Suppressor macrophage (primary cell): Measurements from ENCODE around the gene GPC2.
"Not testable (repeated sequence)": the region's sequence is repeated elsewhere in the genome, so short reads cannot be mapped to it uniquely, and the experiment has no call there.

Experiments
- DNase-seq, 4 experiments: peaks; one replicate each; pipeline ENCODE4 v3.0.0-alpha.2; 2020 to 2022

The GPC2 gene

GRCh38 chr7:100148559-100149328 lies 28.4 kb downstream of the GPC2 start, which contains the start of gene LAMTOR4:
Gene LAMTOR4, plus strand, starts transcription at chr7:100148918. Its CDS starts 55 bp downstream, at chr7:100148973.
- DNase-seq: peak; percentile 98 to 99 (median 98)

DNA sequence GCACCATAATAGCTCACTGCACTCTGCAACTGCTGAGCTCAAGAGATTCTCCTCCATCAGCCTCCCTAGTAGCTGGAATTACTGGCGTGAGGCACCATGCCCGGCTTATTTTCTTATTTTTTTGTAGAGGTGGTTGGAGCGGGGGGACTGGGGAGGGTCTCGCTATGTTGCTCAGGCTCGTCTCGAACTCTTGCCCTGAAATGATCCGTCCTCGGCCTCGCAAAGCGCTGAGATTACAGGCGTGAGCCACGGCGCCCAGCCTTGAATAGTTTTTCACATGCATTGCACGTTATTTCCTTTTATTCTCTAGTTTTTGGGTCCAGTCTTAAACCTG lies 29.0 kb downstream of the GPC2 start:
- no peak for DNase-seq

DNA sequence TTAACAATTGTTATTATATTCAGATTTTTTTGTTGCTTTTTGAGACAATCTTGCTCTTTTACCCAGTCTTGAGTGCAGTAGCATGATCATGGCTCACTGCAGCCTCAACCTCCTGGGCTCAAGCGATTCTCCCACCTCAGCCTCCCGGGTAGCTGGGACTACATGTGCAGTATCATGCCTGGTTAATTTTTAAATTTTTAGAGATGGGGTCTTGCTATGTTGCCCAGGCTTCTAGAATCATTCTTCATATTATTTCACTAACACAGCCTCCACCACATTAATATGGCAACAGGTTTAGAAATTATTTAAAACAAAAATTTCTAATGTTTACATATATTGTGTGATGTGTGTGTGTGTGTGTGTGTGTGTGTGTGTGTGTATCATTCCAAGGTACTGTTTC lies 29.9 kb downstream of the GPC2 start:
- no peak for DNase-seq

- DNase-seq: not testable (repeated sequence)
Measured at GRCh38 chr7:100146350-100146749, 30.8 kb downstream of the GPC2 start.

DNA sequence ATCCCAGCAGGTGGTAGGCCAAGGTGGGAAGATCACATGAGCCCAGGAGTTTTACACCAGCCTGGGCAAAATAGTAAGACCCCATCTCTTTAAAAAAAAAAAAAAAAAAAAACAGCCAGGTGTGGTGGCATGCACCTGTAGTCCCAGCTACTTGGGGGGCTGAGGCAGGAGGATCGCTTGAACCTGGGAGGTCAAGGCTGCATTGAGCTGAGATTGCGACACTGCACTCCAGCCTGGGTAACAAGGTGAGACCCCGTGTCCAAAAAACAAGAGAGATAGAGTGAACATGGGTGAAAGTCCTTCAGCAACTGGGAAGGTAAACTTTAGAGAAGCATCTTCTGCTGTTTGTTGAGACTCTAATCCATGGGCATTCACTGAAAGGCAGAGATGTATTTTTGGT lies 34.7 kb downstream of the GPC2 start:
- no peak for DNase-seq

GRCh38 chr7:100141555-100141949 lies 35.6 kb downstream of the GPC2 start:
- DNase-seq: peak in 2 of 4 experiments; percentile 27 to 40

DNA sequence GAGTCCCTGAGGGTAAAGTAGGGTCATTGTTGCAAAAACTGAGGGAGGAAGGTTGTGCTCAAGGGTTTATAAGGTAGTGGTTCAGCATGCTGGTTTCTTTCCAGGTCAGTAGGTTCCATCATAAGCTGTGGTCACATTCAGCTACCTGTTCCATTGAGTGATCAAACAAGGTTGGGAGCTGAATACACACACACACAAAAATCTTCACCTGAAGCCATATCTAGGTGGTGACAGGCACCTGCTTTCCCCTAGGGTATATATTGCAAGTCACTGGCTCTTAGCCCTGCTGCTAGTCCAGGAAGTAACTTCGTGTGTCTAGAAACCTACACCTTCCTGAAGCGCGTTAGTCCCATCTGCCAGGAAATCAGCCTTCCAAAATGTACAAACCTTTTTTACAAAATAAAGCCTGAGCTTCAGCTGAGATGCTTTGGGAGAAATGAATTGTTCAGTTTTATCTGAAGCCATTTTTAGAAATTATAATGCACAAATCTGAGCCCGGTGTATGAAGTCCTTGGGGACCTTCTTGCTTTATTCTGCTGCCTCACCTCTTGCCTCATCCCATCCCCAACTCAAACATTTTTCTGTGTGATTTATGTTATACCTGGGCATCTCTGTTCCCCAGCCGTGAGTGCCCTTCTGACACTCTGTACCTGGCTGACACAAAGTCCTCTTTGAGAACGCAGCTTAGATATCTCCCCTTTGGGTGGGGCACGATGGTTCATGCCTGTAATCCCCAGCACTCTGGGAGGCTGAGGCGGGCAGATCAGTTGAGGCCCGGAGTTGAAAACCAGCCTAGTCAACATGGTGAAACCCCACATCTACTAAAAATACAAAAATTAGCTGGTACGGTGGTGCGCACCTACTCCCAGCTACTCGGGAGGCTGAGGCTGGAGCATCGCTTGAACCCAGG lies 39.1 kb downstream of the GPC2 start:
- no peak for DNase-seq

DNA sequence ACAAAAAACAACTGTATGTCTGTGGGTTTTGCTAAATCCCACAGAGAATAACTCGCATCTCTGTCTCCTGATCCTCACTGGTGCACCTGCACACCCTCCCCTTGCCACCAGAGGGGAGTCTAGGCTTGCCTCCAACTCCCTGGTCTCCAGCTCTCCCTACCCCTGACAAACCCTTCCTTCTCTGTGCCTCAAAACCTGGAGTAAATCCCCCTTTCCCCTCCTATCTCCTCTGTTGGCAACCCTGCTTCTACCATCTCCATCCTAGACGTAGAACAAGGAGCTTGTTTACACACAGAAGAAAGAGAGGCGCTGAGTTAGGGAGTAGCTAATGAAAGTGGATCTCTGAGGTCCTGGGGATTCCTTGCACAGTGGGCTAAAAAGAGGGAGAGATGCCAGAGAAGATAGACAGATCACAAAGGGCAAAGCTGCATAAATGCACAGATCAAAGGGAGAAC lies 44.5 kb downstream of the GPC2 start:
- DNase-seq: peak; percentile 76 to 84 (median 80)

DNA sequence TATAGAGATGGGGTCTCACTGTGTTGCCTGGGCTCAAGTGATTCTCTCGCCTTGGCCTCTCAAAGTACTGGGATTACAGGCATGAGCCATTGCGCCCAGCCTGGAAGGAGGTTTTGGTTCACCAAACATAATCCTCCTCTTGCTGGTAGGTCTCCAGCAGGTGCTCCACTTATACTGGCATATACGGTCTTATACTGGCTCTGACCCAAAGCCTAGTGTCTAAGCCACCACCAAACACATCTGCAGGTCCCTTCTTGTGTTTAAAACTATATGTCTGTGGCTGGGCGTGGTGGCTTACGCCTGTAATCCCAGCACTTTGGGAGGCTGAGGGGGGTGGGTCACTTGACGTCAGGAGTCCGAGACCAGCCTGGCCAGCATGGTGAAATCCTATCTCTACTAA lies 45.1 kb downstream of the GPC2 start:
- DNase-seq: no peak

- peak; percentile 75 to 88 (median 84) for DNase-seq
Measured at GRCh38 chr7:100130608-100131453, 46.4 kb downstream of the GPC2 start.

- not testable (repeated sequence) for DNase-seq
Measured at GRCh38 chr7:100130220-100130607, 47.0 kb downstream of the GPC2 start.

DNA sequence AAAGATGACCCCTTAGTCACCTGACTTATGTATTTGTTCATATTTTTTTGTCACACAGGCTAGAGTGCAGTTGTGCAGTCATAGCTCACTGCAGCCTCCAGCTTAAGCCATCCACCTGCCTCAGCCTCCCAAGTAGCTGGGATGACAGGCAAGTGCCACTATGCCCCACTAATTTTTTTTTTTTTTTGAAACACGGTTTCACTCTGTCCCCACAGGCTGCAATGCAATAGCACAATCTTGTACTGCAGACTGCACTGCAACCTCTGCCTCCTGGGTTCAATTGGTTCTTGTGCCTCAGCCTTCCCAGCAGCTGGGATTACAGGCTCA lies 48.6 kb downstream of the GPC2 start:
- no peak for DNase-seq

DNA sequence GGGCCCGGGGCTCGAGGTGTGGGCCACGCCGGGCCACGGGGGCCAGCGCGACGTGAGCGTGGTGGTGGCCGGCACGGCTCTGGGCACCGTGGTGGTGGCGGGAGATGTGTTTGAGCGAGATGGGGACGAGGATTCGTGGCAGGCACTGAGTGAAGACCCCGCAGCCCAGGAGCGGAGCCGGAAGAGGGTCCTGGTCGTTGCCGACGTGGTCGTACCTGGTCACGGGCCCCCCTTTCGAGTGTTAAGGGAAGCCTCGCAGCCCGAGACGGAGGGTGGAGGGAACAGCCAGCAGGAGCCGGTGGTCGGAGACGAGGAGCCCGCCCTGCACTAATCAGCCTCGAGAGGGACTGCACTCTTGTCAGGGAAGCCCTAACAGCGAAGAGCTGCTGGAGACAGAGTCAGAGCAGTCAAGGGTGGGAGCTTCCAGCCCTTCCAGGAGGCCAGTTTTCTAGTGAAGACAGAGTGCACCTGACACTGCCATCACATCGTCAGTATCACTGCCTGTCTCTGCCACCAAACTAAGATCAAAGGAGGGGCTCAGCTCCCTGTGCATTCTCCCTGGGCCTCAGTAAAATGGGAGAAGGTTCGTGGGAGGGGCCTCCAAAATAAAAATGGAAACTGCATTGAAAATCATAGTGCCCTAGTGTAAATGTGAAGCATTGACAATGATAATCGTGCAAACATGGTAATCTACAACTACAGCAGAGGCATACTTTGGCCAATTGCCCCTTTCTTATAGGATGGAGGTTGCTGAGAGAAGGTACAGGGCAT lies 49.1 kb downstream of the GPC2 start:
- DNase-seq: peak in 1 of 4 experiments; percentile 14

DNA sequence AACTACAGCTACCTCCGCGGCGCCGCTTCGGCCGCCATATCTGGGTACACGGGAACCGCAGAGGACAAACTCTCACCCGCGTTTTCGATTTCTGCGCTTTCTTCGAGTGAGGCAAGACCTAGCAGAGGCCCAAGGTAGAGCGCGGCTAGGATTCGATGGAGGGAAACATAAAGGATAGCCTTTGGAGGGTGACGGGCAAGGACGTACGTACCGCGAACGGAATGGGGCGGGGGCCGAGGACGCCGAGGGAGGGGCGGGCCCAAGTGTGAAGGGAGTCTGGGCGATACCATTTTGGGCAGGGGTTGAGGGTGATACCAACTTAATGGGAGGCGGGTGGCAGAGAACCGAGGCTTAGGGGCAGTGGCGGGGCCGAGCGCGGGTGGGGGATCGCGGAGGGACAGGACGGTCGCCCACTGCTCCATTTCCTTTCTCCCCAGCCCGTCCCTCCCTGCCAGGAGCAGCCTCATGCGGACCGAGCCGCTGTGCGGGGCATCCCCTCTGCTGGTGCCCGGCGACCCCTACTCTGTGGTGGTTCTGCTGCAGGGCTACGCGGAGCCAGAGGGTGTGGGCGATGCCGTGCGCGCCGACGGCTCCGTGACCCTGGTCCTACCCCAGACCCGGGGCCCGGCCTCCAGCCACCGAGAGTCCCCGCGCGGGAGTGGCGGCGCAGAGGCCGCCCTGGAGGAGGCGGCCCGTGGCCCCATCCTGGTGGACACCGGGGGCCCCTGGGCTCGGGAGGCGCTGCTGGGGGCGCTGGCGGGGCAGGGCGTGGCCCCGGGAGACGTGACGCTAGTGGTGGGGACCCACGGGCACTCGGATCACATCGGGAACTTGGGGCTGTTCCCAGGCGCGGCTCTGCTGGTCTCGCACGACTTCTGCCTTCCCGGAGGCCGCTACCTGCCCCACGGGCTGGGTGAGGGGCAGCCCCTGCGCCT lies 50.0 kb downstream of the GPC2 start, which contains the start of gene MBLAC1:
TSS of gene MBLAC1 (plus strand) at position 37 of the 935 bp plus-strand sequence. CDS start at position 466, 429 bp downstream.
- DNase-seq: peak; percentile 91 to 95 (median 94)

- no peak for DNase-seq
Measured at GRCh38 chr7:100126239-100126930, 50.8 kb downstream of the GPC2 start.

GRCh38 chr7:100124301-100125230 lies 52.6 kb downstream of the GPC2 start:
- no peak for DNase-seq

- DNase-seq: no peak
Measured at GRCh38 chr7:100122568-100122967, 54.6 kb downstream of the GPC2 start.

DNA sequence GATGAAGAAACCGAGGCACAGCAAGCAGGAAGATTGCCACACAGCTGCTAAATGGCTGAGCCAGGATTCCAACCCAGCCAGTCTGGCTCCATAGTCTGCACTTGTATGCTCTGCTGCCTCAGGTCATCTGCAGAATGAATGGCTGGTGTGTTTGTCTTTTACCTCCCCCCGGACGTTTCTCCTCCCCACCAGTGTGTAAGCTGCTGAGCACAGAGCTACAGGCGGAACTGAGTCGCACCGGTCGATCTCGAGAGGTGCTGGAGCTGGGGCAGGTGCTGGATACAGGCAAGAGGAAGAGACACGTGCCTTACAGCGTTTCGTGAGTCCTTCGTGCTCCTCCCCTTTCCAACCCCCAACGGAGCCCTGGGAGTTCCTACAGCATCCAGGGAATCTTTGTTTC lies 55.1 kb downstream of the GPC2 start:
- no peak for DNase-seq

GRCh38 chr7:100120733-100121036 lies 56.5 kb downstream of the GPC2 start:
- no peak for DNase-seq
